ENCODE results near the gene MAOA.

- TF ChIP-seq SIN3A (IDR thresholded peaks at IDR 0.05; ENCODE audit: borderline replicate concordance, insufficient read depth, low read depth, low read length) (no peak), CTCF (IDR thresholded peaks at IDR 0.05) (no peak), POLR2AphosphoS5 (IDR thresholded peaks at IDR 0.05; ENCODE audit: low read depth, low read length) (no peak), REST (IDR thresholded peaks at IDR 0.05; ENCODE audit: insufficient read depth in 1 of 2, low read depth in 2 of 2, low read length in 1 of 2) (no peak), TCF7L2 (IDR thresholded peaks at IDR 0.05; ENCODE audit: low read depth, low read length) (no peak)
Measured at GRCh38 chrX:43718546-43718945, 62.4 kb downstream of the MAOA start.

All from Panc1 (cell line).